PFSK-1 (cell line): ENCODE measurements around the gene ASB10.

Source experiments
- POLR2AphosphoS5 ChIP-seq: IDR thresholded peaks from 2 replicates; pipeline ENCODE4 v1.6.1; 2012; ENCODE audit warnings: low read depth, mild to moderate bottlenecking, control low read depth, low read length, moderate library complexity
- SIN3A ChIP-seq: IDR thresholded peaks from 2 replicates; pipeline ENCODE4 v1.6.1; 2012; ENCODE audit warnings: mild to moderate bottlenecking, low read length, moderate library complexity, borderline replicate concordance; ENCODE audit not compliant: insufficient read depth
- TAF1 ChIP-seq: IDR thresholded peaks from 2 replicates; pipeline ENCODE4 v1.6.1; 2012; ENCODE audit warnings: low read length, control low read depth, borderline replicate concordance; ENCODE audit not compliant: insufficient read depth

GRCh38 chr7:151139071-151139790 is 47.8 kb downstream of the ASB10 start:
- TF ChIP-seq SIN3A (no peak), POLR2AphosphoS5 (no peak), TAF1 (no peak)
